ENCODE data around the gene KRTAP12-1.

Gene KRTAP12-1

DNA sequence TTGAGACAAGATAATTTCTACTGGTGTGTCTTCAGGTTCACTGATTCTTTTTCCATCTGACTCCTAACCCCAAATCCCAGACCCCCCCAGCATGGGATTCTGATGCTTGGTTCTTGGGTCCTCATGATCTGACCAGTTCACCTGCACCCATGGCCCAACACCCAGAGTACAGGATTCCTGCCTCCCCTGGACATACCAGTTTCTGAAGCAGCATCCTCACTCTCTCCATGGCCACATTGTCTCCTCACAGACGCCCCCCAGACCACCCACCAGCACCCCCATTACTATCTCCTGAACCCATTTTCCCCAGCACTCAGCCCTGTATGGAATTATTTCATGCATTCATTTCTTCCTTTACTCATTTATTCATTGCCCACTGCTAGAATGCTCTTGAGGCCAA is 25.1 kb downstream of the KRTAP12-1 start:
- H3K4me3 ChIP-seq (ENCODE audit: low read length, poor library complexity, severe bottlenecking): no peak overlapping the region
- TF ChIP-seq, protein P1, sequence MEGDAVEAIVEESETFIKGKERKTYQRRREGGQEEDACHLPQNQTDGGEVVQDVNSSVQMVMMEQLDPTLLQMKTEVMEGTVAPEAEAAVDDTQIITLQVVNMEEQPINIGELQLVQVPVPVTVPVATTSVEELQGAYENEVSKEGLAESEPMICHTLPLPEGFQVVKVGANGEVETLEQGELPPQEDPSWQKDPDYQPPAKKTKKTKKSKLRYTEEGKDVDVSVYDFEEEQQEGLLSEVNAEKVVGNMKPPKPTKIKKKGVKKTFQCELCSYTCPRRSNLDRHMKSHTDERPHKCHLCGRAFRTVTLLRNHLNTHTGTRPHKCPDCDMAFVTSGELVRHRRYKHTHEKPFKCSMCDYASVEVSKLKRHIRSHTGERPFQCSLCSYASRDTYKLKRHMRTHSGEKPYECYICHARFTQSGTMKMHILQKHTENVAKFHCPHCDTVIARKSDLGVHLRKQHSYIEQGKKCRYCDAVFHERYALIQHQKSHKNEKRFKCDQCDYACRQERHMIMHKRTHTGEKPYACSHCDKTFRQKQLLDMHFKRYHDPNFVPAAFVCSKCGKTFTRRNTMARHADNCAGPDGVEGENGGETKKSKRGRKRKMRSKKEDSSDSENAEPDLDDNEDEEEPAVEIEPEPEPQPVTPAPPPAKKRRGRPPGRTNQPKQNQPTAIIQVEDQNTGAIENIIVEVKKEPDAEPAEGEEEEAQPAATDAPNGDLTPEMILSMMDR (conservative IDR thresholded peaks at IDR 0.05; ENCODE audit: low read length): no peak
- no peak for TF ChIP-seq EZH2phosphoT487 (IDR thresholded peaks at IDR 0.05; ENCODE audit: borderline replicate concordance)
- no peaks in the 10 kb centered on the region for H3K4me1 ChIP-seq (ENCODE audit: insufficient read depth, low read length, poor library complexity, severe bottlenecking)

DNA sequence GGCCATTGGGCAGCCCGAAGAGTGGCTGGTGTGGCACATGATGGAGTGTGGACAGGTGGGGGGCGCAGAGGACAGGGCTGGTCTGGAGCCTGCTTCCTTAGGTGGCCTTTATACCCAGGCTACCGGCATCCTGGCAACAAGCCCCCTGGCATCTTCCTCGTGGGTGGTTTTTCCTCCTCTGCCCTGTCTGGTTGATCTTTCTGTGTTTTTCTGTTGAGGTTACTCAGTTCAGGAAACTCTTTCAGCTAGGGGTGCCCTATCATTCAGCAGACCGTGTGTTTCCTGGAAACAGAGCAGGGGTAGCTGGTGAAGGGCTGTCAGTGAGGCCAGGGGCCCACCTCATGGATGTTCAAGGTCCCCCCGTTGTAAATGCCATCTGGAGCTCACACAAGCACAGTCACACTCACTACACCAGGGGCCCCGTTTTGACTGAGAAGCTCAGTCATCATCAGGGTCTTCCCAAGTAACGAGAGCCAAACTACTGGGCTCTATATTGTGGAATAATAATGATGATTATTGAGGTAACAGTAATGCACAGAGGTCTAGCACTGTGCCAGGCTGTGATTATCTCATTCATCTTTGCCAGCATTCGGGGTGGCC is 27.3 kb downstream of the KRTAP12-1 start, which contains the start of gene KRTAP12-4:
Gene KRTAP12-4, minus strand, starts transcription at position 84 of the 600 bp plus-strand sequence. Its CDS starts 45 bp downstream, at position 39.
- no peak within 1 kb of the TSS for H3K4me3 ChIP-seq (ENCODE audit: low read length, poor library complexity, severe bottlenecking)
- no peaks in the 10 kb centered on the region for H3F3A ChIP-seq (ENCODE audit: low read depth)
- no peaks in the 10 kb centered on the region for H3K9me2 ChIP-seq (replicated peaks; ENCODE audit: low read depth, low read length)
- no peak within 1 kb of the TSS for H3K4me2 ChIP-seq (ENCODE audit: low read depth, low read length, poor library complexity, severe bottlenecking)
- H4K20me1 ChIP-seq (ENCODE audit: insufficient read depth, low read length, poor library complexity, severe bottlenecking): no peaks in the 10 kb centered on the region
- no peaks in the 10 kb centered on the region for H3K79me2 ChIP-seq (ENCODE audit: insufficient read depth, low read length)
- H3K9me3 ChIP-seq (ENCODE audit: insufficient read depth, low read depth, low read length): peaks cover 5% of the 10 kb centered on the region; the same call in 1 of the 2 replicates
- no peaks in the 10 kb centered on the region for H3K36me3 ChIP-seq (ENCODE audit: insufficient read depth, low read length)
- no peak within 1 kb of the TSS for H3K9ac ChIP-seq (ENCODE audit: low read depth, low read length, poor library complexity, severe bottlenecking)
- no peak within 1 kb of the TSS for H2AFZ ChIP-seq (ENCODE audit: low read length)
- no peaks in the 10 kb centered on the region for H3K4me1 ChIP-seq (ENCODE audit: insufficient read depth, low read length, poor library complexity, severe bottlenecking)
- no peaks in the 10 kb centered on the region for H3K27me3 ChIP-seq (ENCODE audit: insufficient read depth, low read length, poor library complexity, severe bottlenecking)
- no peak for TF ChIP-seq EZH2phosphoT487 (IDR thresholded peaks at IDR 0.05; ENCODE audit: borderline replicate concordance)
- TF ChIP-seq, protein P1 (conservative IDR thresholded peaks at IDR 0.05; ENCODE audit: low read length): no peak

More for the DNA sequence above, 25.1 kb downstream of the KRTAP12-1 start:
- H2AFZ ChIP-seq (ENCODE audit: low read length): no peak overlapping the region
- H3K9me3 ChIP-seq (ENCODE audit: insufficient read depth, low read depth, low read length): peaks cover 5% of the 10 kb centered on the region; the same call in 1 of the 2 replicates
- H3K4me2 ChIP-seq (ENCODE audit: low read depth, low read length, poor library complexity, severe bottlenecking): no peak overlapping the region
- H4K20me1 ChIP-seq (ENCODE audit: insufficient read depth, low read length, poor library complexity, severe bottlenecking): no peaks in the 10 kb centered on the region
- no peaks in the 10 kb centered on the region for H3K36me3 ChIP-seq (ENCODE audit: insufficient read depth, low read length)
- H3F3A ChIP-seq (ENCODE audit: low read depth): no peaks in the 10 kb centered on the region
- H3K27me3 ChIP-seq (ENCODE audit: insufficient read depth, low read length, poor library complexity, severe bottlenecking): no peaks in the 10 kb centered on the region
- H3K9me2 ChIP-seq (replicated peaks; ENCODE audit: low read depth, low read length): no peaks in the 10 kb centered on the region
- no peak overlapping the region for H3K9ac ChIP-seq (ENCODE audit: low read depth, low read length, poor library complexity, severe bottlenecking)
- no peaks in the 10 kb centered on the region for H3K79me2 ChIP-seq (ENCODE audit: insufficient read depth, low read length)

DNA sequence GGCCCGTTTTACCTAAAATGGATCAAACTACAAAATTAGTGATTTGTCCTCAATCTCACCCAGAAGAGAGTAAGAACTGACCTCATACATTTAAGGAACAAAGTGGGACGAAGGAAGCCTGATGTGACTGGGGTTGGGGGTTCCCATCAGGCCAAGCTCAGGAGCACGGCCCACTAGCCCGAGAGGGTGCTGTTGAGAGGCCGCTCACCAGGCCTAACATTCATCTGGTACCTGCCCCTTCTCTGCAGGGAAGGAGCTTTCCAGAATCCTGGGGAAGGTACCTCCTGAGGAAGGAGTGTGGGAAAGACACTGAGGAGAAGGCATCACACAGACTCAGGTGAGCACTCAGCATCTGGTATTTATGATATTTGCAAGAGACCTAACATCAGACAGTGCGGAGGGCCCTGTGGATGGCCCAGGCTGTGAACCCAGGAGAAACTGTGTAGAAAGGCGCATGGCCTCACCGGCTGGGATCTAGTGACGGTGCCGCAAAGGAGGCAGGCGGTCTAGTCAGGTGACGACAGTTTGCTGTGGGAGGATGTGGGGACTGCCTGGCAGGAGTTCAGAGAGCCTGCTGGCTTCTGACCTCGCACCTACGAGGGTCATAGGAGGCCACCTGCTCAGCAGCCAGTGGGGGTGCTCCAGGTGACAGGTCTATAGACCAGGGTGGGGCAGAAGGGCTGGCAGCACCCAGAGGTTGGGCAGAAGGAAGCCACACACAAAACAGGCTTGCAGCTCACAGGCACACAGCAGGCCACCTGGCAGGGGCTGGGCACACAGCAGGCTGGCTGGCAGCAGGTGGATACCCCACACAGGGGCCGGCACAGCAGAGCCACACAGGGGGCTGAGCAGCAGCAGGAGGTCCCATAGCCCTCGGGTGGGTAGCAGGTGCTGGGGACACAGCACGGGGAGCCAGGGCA is 28.0 kb downstream of the KRTAP12-1 start:
- Histone ChIP-seq H3K36me3 (ENCODE audit: insufficient read depth, low read length) (no peaks in the 10 kb centered on the region), H4K20me1 (ENCODE audit: insufficient read depth, low read length, poor library complexity, severe bottlenecking) (no peaks in the 10 kb centered on the region), H3K9ac (ENCODE audit: low read depth, low read length, poor library complexity, severe bottlenecking) (no peak overlapping the region), H3K4me1 (ENCODE audit: insufficient read depth, low read length, poor library complexity, severe bottlenecking) (no peaks in the 10 kb centered on the region), H3K4me3 (ENCODE audit: low read length, poor library complexity, severe bottlenecking) (no peak overlapping the region), H3K9me3 (ENCODE audit: insufficient read depth, low read depth, low read length) (peaks cover 5% of the 10 kb centered on the region; the same call in 1 of the 2 replicates), H3K79me2 (ENCODE audit: insufficient read depth, low read length) (no peaks in the 10 kb centered on the region), H3K9me2 (replicated peaks; ENCODE audit: low read depth, low read length) (no peaks in the 10 kb centered on the region), H3K27me3 (ENCODE audit: insufficient read depth, low read length, poor library complexity, severe bottlenecking) (no peaks in the 10 kb centered on the region), H2AFZ (ENCODE audit: low read length) (no peak overlapping the region), H3F3A (ENCODE audit: low read depth) (no peaks in the 10 kb centered on the region), H3K4me2 (ENCODE audit: low read depth, low read length, poor library complexity, severe bottlenecking) (no peak overlapping the region)
- TF ChIP-seq, protein P1 (conservative IDR thresholded peaks at IDR 0.05; ENCODE audit: low read length): no peak
